HG02588 (cell line): ENCODE measurements around the gene STYX.

Experiments
- ATAC-seq: cut with Tn5 transposase; IDR thresholded peaks from one replicate; pipeline ENCODE4 v1.9.1; 2021; ENCODE audit warnings: mild to moderate bottlenecking, moderate library complexity; ENCODE audit not compliant: unreplicated experiment

The STYX gene

DNA sequence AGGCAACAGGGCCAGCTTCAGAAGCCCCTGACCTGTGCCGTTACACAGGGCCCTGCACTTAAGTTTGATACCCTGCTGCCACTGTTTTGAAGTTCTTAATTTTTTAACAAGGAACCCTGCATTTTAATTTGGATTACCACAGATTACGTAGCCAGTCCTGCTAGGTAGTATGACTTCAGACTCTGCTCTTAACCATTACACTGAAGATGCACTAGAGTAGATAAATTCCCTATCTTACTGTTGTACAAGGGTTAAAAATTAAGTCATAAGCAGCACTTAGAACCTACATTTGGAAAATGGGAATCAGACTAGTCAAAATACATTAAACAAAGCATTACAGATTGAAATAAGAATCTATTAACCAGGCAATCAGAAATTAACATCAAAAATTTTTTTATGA is 59.2 kb downstream of the STYX start:
- ATAC-seq = no peak

DNA sequence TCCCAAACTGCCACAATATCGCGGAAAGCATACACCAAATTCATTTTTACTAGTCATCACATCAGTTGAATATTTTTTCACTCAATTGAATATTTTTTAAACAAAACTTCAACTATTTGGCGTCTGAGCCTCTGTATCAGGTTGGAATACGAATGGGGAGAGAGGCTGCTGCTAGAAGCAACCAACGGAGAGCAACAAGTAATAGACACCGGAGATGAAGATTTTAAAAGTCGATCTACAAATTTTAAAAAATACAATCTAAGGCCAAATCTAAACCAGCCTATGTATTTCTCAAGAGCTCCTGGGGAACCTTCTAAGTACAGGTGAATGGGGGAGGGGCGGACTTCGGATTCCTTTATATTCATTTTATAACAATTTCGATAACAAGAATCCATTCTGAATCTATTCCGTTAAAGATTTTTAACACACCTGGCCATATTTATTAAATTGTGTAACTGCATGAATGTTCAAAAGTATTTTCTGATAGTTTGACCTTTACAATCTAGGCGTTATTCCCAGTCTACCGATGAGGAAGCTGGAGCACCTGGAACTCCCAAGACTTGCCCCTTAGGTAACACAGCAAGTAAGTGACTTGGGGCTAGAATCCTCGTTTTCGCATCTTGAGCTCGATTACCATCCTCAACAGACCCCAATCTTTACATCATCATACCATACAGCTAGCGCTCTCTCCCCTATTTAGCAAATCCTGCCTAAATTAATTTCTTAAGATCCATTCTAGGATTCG is 60.2 kb downstream of the STYX start:
- ATAC-seq = no peak

DNA sequence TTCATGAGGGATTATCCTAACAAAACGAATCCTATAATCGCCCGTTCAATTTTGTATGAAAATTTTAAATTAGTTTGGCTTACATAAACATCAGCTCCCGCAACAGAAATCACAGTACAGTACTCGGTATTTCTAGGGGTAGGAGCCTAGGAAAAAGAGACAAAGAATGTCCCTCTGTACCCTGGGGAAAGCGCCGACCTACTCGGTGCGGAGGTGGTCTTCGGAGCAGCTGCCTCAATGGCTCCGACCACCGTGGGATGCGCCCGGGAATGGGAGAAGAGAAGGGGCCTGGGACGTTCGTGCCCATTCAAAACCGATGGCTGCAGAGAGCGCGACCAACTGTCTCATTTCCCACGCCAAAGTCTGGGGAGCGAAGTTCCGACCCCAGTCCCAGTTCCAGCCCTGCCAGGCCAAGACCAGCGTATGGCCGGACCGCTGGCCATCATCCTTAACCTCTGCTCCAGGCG is 60.8 kb downstream of the STYX start:
- ATAC-seq = no peak

DNA sequence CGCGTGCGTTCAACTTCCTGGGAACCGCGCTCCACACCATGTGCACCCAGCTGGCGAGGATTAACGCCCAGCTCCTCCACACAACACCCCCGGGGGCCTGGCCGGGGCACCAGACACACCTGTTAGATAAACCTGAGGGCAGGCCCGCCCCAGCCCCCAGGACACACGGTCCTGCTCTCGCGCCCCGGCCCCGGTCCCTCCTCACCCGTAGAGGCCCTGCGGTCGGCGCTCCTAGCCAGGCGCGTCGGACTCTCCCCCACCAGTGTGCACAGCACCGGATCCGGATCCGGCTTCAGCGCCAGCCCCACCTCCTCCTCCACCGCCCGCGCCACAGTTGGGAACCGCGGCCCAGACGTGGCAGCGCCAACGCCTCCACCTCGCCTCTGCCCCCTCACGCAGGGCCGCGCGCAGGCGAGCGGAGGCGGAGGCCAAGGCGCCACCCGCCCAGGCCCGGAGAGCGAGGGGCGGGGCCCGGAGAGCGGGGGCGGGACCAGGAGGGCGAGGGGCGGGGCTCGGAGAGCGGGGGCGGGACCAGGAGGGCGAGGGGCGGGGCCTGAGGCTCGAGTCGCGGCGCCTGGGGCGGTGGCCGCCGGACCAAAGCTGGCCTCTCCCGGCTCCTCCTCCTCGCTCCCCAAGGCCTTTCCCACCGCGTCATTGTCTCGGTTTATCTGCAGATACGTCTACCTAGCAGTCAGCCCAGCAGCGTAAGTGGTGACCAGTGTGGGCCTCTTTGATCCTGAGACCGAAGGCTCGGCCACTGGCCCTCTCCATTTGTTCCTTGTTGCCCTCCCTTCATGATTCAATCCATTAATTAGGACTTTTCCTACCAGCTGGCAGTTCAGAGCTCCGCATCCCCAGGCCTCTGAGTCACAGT is 61.5 kb downstream of the STYX start, which contains the start of gene GNPNAT1:
Gene GNPNAT1 (minus strand): TSS at position 385 of the 874 bp plus-strand sequence. CDS start 6,957 bp downstream, outside the sequence.
- peak; percentile 93 for ATAC-seq

DNA sequence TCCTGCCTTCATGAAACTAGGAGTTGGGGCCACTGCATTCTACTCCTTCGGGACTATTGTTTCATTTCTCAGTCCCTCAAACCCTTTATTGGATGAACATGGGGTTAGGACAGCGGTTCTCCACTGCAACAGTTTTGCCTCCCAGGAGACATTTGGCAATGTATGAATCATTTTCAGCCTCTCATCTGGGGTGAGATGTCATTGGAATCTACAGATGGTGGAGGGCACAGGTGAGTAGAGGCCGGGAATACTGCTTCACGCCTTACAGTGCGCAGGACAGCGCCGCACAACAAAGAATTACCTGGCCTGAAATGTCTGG is 62.1 kb downstream of the STYX start:
- ATAC-seq = no peak

DNA sequence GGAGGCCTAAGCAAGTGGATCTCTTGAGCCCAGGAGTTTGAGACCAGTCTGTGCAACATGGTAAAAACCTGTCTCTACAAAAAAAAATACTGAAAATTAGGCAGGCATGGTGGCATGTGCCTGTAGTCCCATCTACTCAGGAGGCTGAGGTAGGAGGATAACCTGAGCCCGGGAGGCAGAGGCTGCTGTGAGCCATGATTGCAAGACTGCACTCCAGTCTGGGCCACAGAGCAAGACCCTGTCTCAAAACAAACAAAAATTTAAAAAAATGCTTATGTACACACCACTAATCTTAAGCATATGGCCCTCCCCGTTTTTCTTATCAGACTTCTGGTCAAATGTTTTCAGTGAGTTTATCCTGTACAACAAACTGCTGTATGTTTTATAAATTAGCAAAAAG is 63.1 kb downstream of the STYX start:
- ATAC-seq = no peak

DNA sequence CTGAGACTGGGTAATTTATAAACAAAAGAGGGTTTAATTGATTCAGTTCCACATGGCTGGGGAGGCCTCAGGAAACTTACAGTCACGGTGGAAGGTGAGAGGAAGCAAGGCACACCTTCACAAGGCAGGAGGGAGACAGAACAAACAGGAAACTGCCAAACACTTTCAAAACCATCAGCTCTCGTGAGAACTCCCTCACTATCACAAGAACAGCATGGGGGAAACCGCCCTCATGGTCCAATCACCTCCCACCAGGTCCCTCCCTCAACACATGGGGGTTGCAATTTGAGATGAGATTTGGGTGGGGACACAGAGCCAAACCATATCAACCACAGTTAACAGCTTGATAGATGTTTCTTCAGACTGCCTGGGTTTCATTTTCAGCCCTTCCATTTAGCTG is 67.7 kb downstream of the STYX start:
- ATAC-seq = no peak

DNA sequence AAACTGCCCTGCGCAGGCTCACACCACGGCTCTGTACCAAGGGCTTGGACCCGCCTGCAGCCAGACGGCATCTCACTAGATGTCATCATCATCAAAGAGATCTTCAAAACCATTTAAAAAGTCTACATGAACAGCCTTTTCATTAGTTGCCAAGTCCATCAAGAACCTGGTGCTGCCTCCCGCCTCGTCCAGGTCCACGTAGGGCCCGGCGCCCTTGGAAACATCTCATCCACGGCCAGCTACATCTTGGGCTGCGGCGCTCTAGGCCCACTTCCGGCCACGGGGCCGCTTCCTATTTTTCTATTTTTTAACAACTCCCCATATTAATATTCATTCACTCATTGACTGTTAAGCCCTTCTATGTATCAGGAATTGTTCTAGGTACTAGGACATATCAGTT is 68.9 kb downstream of the STYX start:
- no peak for ATAC-seq

DNA sequence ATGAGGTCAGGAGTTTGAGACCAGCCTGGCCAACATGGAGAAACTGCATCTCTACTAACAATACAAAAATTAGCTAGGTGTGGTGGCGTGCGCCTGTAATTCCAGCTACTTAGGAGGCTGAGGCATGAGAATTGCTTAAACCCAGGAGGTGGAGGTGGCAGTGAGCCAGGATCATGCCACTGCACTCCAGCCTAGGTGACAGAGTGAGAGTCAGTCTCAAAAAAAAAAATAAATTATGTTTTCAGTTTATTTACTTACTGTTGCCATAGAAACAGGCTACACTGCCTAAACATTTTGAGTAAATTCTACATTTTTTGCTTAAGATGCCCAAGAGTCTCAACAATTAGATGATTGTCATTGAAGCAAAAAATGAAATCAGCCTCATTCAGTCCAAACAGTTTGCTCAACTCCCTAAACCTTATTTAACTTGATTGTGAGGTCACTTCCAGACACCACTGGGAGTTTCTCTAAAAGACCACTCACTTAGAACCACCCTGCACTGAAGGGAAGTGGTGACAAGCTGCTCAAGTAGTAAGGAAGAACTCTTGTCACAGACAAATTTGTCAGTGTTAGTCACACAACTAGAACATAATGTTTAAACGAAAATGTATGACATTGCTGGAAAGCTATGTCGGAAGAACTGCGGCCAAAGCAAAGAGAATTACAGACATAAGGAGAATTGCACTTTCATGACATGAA is 71.2 kb downstream of the STYX start:
- no peak for ATAC-seq

DNA sequence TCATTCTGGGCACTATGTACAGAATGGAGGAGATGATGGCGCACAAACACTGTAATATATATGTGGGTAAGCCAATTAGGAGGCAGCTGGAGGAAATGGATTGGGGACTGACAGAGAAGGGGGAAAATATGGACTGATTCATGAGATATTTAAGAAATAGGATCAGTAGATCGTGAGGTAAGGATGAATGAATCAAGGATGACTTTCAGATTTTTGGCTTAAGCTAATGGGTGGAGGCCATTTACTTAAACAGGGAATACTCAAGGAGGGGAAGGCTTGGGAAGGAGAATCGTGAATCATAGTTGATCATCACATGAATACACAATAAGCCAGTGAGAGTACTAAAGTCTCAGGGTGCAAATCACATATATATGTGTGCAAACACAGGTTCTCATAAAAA is 72.6 kb downstream of the STYX start:
- no peak for ATAC-seq

DNA sequence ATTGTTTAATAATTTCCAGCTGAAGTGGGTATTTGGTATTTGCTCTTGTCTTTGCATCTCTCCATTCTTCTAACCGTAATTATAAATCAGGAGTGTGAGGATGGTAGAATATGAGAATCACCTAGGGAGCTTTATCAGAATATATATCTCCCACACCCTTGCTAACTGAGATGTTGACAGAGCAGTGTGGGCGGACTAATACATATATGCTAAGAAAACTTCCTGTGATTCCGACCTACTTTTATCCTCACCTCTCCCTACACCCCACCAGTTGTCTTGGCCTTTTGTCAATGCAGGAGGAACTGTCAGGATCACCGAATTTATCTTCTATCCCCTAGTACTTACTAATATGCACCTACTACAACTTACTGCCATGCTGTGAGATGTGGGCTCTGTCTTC is 76.1 kb downstream of the STYX start:
- no peak for ATAC-seq

DNA sequence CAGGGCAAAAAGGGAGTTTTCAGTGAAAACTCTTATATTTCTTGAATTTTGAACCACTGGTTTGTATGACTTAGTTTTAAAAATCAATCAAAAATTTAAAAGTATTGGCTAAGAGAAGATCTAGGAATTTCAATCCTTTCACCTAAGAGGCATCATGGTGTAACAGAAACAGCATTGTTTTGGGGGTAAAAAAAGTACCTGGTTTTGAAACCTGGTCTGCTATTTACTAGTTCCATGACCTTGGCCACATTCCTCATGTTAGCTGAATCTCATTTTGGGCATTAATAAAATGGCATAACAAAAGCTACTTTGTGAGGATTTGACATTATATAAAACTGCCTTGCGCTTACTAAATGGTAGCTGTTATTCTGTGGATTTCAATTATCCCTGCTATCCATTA is 78.1 kb downstream of the STYX start:
- ATAC-seq = no peak

DNA sequence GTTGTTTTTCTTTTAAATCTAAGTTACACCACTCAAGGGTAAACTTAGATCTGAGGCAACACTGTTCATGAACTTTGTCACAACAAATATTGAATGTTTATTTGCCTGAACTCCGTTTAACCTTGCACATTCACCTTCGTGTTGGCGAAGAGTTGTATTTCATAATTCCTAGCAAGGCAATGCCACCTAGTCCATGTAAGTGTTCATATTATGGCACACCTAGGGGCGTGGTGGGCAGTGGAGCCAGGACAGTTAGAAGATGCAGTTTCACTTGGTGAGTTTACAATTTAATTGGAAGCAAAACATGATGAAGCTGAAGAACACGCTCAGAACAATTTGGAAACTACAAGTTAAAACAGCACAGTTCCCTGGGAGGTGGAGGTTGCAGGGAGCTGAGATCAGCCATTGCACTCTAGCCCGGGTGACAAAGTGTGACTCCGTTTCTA is 91.9 kb downstream of the STYX start:
- no peak for ATAC-seq

DNA sequence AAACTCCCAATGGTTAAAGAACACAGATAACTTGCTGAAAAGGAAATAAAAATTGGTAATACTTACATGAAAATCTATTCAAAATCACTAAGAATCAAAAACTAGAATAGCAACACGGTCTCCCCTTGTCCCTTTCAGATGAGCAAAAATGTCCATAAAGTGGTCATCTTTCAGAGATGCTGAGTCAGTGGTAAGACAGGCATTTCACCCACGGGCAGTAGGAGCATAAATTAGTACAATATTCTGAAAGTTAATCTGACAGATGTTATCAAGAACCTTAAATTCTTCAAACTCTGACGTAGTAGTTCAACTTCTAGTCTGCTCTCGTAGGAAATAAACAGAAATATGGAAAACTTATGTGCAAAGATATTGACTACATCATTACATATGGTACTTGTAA is 94.5 kb downstream of the STYX start:
- no peak for ATAC-seq
